T-helper 1 cell treated with Interleukin-12 subunit alpha and Interleukin-12 subunit beta and Interleukin-4 antibody, amounts not matched to agents 30 ng/mL and 1 ng/mL, for 36 hours (primary cell): ENCODE results near the gene TAS2R1. TPM values are rescaled to one million over a fixed set of nuclear protein-coding genes. Genes with fewer than 3 reads are reported as not detected.

ENCODE experiments used
- intact Hi-C: fragments of 100-400 bp; cut with micrococcal nuclease; formaldehyde crosslinking; loops from one replicate; pipeline ENCODE4 v1.15.1; 2024
- total RNA-seq: library from RNA; stranded (reverse); gene quantifications from 2 replicates; pipeline ENCODE4 v1.2.3, GENCODE V29; 2022

The TAS2R1 gene
- total RNA-seq, 1 donor from 2014 or later, result not detected

DNA sequence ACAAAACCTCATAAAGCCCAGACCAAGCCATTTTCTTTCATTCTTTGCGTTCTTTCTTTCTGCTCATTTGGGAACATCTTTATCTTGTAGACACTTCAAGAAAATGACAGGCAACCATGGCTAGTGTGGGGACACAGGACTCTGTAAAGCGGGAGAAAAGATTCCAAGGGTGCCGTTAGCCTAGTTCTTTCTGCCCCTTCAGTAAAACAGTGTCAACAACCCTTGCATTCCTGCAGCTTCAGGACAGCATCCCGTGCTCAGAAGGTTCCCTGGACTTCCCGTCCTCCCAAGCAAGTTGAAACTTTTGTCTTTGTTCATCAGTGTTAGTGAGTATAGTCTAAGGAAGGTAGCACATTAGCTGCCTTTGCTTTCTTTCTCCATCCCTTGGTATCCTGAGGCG is 41.9 kb downstream of the TAS2R1 start:
- intact Hi-C loops, result no loop called here

DNA sequence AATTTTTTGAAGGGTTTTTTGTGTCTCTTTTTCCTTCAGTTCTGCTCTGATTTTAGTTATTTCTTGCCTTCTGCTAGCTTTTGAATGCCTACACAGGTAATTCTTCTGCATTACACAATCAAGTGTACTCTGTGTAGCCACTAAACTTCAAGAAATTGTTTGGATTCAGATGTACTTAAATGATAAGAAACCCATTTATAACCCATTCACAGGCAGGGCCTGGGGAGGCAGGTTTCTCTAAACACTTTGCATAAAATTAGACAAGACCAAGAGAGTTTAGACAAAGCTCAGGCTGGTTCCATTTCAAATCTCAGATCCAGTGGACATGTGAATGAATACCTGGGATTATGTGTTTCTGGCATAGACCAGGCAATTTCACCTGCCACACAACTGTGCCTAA is 43.0 kb downstream of the TAS2R1 start:
- intact Hi-C loops, result no loop called here

- intact Hi-C loops, result no loop called here
Measured at GRCh38 chr5:9582406-9582805, 47.7 kb downstream of the TAS2R1 start.

Other genes starting within 250 kb of the TAS2R1 start
- 0.05 and 0.44 TPM in 2 replicates for gene SEMA5A, start 84.3 kb downstream of the TAS2R1 start, total RNA-seq